Testis (tissue), 2 donors: ENCODE data around the gene RNF31.

Experiments used
- POLR2A ChIP-seq: fragments of 450-650 bp; IDR thresholded peaks from one replicate; pipeline ENCODE4 v1.6.1; 2017; ENCODE audit warnings: antibody characterized with exemption, mild to moderate bottlenecking, moderate library complexity
- TF ChIP-seq, protein P1 (sequence below), 3 experiments: fragments of 450-650 bp in 2 of 3; fragments of 200-600 bp in 1 of 3; sonication (generic) in 1 of 3; IDR thresholded peaks; one replicate each; pipeline ENCODE4 v1.5.1; 2016 to 2019; ENCODE audit warnings: antibody characterized with exemption in 3 of 3, mild to moderate bottlenecking in 2 of 3, moderate library complexity in 1 of 3

DNA sequence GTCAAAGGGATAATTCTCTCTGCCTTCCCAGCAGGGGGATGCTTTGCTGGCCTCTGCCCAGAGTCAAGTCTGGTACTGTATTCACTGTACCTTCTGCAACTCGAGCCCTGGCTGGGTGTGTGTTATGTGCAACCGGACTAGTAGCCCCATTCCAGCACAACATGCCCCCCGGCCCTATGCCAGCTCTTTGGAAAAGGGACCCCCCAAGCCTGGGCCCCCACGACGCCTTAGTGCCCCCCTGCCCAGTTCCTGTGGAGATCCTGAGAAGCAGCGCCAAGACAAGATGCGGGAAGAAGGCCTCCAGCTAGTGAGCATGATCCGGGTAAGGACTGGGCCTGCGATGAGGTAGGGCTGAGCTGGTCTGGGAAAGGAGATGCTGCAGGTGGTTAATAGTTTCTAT, 3.3 kb downstream of the RNF31 start:
- TF ChIP-seq, protein P1, sequence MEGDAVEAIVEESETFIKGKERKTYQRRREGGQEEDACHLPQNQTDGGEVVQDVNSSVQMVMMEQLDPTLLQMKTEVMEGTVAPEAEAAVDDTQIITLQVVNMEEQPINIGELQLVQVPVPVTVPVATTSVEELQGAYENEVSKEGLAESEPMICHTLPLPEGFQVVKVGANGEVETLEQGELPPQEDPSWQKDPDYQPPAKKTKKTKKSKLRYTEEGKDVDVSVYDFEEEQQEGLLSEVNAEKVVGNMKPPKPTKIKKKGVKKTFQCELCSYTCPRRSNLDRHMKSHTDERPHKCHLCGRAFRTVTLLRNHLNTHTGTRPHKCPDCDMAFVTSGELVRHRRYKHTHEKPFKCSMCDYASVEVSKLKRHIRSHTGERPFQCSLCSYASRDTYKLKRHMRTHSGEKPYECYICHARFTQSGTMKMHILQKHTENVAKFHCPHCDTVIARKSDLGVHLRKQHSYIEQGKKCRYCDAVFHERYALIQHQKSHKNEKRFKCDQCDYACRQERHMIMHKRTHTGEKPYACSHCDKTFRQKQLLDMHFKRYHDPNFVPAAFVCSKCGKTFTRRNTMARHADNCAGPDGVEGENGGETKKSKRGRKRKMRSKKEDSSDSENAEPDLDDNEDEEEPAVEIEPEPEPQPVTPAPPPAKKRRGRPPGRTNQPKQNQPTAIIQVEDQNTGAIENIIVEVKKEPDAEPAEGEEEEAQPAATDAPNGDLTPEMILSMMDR (IDR thresholded peaks at IDR 0.05): no peak
- no peak for TF ChIP-seq POLR2A
